Measurements from ENCODE around the gene TTC39A.

GRCh38 chr1:51303751-51304251 is 26.6 kb downstream of the TTC39A start:
- TF ChIP-seq POLR2A (IDR thresholded peaks at IDR 0.05): no peak
- TF ChIP-seq, protein P1, sequence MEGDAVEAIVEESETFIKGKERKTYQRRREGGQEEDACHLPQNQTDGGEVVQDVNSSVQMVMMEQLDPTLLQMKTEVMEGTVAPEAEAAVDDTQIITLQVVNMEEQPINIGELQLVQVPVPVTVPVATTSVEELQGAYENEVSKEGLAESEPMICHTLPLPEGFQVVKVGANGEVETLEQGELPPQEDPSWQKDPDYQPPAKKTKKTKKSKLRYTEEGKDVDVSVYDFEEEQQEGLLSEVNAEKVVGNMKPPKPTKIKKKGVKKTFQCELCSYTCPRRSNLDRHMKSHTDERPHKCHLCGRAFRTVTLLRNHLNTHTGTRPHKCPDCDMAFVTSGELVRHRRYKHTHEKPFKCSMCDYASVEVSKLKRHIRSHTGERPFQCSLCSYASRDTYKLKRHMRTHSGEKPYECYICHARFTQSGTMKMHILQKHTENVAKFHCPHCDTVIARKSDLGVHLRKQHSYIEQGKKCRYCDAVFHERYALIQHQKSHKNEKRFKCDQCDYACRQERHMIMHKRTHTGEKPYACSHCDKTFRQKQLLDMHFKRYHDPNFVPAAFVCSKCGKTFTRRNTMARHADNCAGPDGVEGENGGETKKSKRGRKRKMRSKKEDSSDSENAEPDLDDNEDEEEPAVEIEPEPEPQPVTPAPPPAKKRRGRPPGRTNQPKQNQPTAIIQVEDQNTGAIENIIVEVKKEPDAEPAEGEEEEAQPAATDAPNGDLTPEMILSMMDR (IDR thresholded peaks at IDR 0.05): no peak
